ENCODE results near the gene MAST4.

The MAST4 gene

DNA sequence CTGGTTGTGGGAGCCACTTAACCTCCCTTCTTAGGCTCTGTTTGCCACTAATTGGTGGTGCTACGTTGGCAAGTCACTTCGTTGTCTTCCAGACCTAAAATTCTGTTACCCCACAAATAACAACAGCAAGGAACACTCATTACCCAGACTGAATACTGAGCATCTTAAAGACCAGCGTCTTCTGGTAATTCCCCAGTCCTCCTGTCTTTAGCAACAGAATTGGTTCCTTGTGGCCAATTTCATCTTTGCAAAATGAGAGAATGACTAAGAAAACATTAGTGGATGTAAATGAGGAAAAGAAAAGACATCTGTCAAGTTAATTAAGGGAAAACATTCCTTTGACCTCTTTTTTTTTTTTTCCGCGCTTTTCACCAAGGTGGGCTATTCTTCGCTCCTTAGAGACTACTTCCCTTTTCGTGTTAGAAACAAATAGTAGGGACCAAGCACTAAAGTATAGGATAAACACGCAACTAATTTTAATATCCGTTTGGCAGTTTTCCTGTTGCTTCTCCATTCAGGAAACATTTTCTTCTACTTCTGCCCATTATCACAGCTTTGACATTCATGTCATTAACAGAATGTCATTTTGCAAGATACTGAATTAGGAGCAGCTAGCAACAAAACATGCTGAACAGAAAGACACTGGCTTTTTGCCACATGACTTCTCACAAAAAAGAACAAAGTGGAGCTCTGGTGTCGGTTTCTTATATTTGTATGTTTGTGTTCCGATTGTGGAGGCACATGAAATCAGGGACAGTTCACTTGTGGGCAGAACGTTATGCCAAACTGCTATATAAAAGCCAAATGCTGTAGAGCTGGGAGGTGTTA lies 446.2 kb downstream of the MAST4 start:
- no peak overlapping the region for H3K27ac ChIP-seq (ENCODE audit: low read length)
- no peaks in the 10 kb centered on the region for H3K36me3 ChIP-seq (replicated peaks; ENCODE audit: insufficient read depth, low read length)
- H3K4me1 ChIP-seq (ENCODE audit: low read length) = no peaks in the 10 kb centered on the region
- H3K4me3 ChIP-seq (ENCODE audit: low read length) = no peak overlapping the region
- H3K79me2 ChIP-seq (ENCODE audit: low read length) = no peaks in the 10 kb centered on the region
- no peaks in the 10 kb centered on the region for H4K20me1 ChIP-seq (ENCODE audit: insufficient read depth, low read length)
- no peak overlapping the region for H2AFZ ChIP-seq (ENCODE audit: low read length)
- H3K9me2 ChIP-seq (replicated peaks; ENCODE audit: insufficient read depth, low read length) = no peaks in the 10 kb centered on the region
- no peak overlapping the region for H3K9ac ChIP-seq (ENCODE audit: low read length)
- no peaks in the 10 kb centered on the region for H3F3A ChIP-seq (ENCODE audit: insufficient read depth, low read length)
- H3K9me3 ChIP-seq (replicated peaks; ENCODE audit: insufficient read depth, low read length) = no peaks in the 10 kb centered on the region
- H3K27me3 ChIP-seq (replicated peaks; ENCODE audit: insufficient read depth, low read length) = no peaks in the 10 kb centered on the region
- no peak overlapping the region for H3K4me2 ChIP-seq (ENCODE audit: low read depth, low read length)
- TF ChIP-seq EZH2 (optimal IDR thresholded peaks at IDR 0.05; ENCODE audit: low read depth, low read length) (no peak), EZH2phosphoT487 (IDR thresholded peaks at IDR 0.05; ENCODE audit: low read length) (no peak)
- TF ChIP-seq, protein P1, sequence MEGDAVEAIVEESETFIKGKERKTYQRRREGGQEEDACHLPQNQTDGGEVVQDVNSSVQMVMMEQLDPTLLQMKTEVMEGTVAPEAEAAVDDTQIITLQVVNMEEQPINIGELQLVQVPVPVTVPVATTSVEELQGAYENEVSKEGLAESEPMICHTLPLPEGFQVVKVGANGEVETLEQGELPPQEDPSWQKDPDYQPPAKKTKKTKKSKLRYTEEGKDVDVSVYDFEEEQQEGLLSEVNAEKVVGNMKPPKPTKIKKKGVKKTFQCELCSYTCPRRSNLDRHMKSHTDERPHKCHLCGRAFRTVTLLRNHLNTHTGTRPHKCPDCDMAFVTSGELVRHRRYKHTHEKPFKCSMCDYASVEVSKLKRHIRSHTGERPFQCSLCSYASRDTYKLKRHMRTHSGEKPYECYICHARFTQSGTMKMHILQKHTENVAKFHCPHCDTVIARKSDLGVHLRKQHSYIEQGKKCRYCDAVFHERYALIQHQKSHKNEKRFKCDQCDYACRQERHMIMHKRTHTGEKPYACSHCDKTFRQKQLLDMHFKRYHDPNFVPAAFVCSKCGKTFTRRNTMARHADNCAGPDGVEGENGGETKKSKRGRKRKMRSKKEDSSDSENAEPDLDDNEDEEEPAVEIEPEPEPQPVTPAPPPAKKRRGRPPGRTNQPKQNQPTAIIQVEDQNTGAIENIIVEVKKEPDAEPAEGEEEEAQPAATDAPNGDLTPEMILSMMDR (IDR thresholded peaks at IDR 0.05; ENCODE audit: low read length) = no peak
- no peak for DNase-seq

DNA sequence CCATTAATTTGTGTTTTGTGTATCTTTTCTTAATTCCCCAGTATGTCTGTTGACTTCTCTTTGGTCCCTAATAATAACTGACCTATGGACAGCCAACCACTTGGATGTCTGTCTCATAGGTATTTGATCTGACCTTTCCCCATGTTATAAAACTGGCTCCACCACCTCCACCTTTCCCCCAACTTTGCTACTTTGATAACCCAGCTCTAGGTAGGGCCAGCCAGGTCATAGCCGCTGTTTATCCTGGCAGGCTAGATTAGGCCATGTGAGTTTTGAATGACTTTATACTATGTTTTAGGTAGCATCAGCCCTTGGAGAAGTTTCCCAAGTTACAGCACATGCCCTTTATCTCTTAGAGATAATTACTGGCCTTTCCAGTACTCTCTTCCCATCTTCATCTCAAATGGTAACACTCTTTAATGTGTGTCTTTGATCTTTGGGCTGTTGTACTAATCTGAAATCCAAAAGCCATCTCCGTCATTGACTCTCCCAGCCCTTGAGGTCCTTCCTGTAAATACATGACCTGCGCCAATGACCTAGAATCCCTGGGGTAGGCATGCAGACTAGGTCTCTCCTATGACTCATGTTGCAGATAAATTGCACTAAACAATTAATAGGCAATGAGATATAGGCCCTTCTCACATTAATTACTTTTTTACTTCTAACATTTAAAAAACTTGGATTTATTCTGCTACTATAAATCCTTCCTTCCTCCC lies 447.8 kb downstream of the MAST4 start:
- no peaks in the 10 kb centered on the region for H3F3A ChIP-seq (ENCODE audit: insufficient read depth, low read length)
- DNase-seq = no peak
- no peaks in the 10 kb centered on the region for H3K79me2 ChIP-seq (ENCODE audit: low read length)
- no peaks in the 10 kb centered on the region for H3K9me2 ChIP-seq (replicated peaks; ENCODE audit: insufficient read depth, low read length)
- no peak overlapping the region for H3K4me3 ChIP-seq (ENCODE audit: low read length)
- no peaks in the 10 kb centered on the region for H3K4me1 ChIP-seq (ENCODE audit: low read length)
- H2AFZ ChIP-seq (ENCODE audit: low read length) = no peak overlapping the region
- TF ChIP-seq, protein P1 (IDR thresholded peaks at IDR 0.05; ENCODE audit: low read length) = no peak
- TF ChIP-seq EZH2 (optimal IDR thresholded peaks at IDR 0.05; ENCODE audit: low read depth, low read length) (no peak), EZH2phosphoT487 (IDR thresholded peaks at IDR 0.05; ENCODE audit: low read length) (no peak)
- H3K9ac ChIP-seq (ENCODE audit: low read length) = no peak overlapping the region
- H3K36me3 ChIP-seq (replicated peaks; ENCODE audit: insufficient read depth, low read length) = no peaks in the 10 kb centered on the region
- no peaks in the 10 kb centered on the region for H3K27me3 ChIP-seq (replicated peaks; ENCODE audit: insufficient read depth, low read length)
- no peaks in the 10 kb centered on the region for H4K20me1 ChIP-seq (ENCODE audit: insufficient read depth, low read length)
- H3K27ac ChIP-seq (ENCODE audit: low read length) = no peak overlapping the region
- no peak overlapping the region for H3K4me2 ChIP-seq (ENCODE audit: low read depth, low read length)
- H3K9me3 ChIP-seq (replicated peaks; ENCODE audit: insufficient read depth, low read length) = no peaks in the 10 kb centered on the region

DNA sequence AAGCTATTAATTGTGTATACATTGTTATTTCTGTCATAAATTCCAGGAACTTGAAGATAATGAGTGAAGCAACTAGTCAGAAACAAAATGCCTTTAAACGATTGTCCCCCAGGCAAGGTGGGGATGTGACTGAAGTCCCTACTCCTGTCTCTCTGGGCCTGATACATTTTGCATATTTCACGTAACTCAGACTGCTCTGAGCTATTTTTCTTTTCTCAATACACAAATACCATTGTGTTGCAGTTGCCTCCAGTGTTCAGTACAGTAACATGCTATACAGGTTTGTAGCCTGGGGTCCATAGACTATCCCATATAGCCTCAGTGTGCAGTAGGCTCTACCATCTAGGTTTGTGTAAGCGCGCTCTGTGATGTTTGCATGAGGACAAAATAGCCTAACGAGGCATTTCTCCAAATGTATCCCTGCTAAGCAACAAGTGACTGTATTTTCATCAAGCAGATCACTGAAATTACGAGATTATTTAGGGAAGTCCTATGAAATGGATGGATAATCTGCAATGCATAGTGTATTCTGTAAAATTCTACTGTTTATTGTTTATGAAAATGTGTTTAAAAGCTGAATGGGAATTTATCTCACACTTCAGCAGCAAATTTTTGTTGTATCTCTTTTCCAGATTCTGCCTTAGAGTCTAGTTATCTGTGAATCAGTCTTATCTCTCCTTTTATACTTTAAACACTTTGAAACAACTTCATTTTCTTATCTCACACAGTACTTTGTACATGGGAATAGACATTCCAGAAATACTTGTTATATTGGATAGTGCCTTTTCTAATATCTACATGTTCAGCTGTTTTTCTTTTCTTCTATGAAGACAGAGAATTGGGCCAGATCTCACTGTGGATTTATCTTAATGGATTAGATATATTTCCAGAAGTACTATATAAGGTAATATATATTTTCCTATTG lies 449.9 kb downstream of the MAST4 start:
- Histone ChIP-seq H3K4me2 (ENCODE audit: low read depth, low read length) (no peak overlapping the region), H3K4me1 (ENCODE audit: low read length) (peaks cover 15% of the 10 kb centered on the region), H3F3A (ENCODE audit: insufficient read depth, low read length) (peaks cover 17% of the 10 kb centered on the region), H3K36me3 (replicated peaks; ENCODE audit: insufficient read depth, low read length) (no peaks in the 10 kb centered on the region), H3K9me3 (replicated peaks; ENCODE audit: insufficient read depth, low read length) (no peaks in the 10 kb centered on the region), H3K9me2 (replicated peaks; ENCODE audit: insufficient read depth, low read length) (no peaks in the 10 kb centered on the region), H2AFZ (ENCODE audit: low read length) (no peak overlapping the region), H3K4me3 (ENCODE audit: low read length) (no peak overlapping the region), H3K79me2 (ENCODE audit: low read length) (no peaks in the 10 kb centered on the region), H3K27ac (ENCODE audit: low read length) (no peak overlapping the region), H3K9ac (ENCODE audit: low read length) (no peak overlapping the region), H4K20me1 (ENCODE audit: insufficient read depth, low read length) (0 out of 2 replicates have a peak, but pooled peaks cover 4% of the 10 kb centered on the region), H3K27me3 (replicated peaks; ENCODE audit: insufficient read depth, low read length) (no peaks in the 10 kb centered on the region)
- TF ChIP-seq EZH2phosphoT487 (IDR thresholded peaks at IDR 0.05; ENCODE audit: low read length) (no peak), EZH2 (optimal IDR thresholded peaks at IDR 0.05; ENCODE audit: low read depth, low read length) (no peak)
- TF ChIP-seq, protein P1 (IDR thresholded peaks at IDR 0.05; ENCODE audit: low read length) = no peak
- no peak for DNase-seq

Data from MM.1S (cell line).